SU-DHL-6 (cell line): ENCODE results near the gene ATP1B3.

Experiments used
- H2AFZ ChIP-seq: fragments of 200-600 bp; sonication (generic); 2 replicates; pipeline ENCODE4 v1.6.1; 2014; ENCODE audit warnings: low read depth, mild to moderate bottlenecking, moderate library complexity, mixed read lengths, antibody characterized with exemption, low read length; ENCODE audit not compliant: severe bottlenecking
- H3F3A ChIP-seq: fragments of 200-600 bp; shearing (Covaris generic); 2 replicates; pipeline ENCODE4 v1.6.0; 2016; ENCODE audit warnings: antibody characterized with exemption, mild to moderate bottlenecking; ENCODE audit not compliant: insufficient read depth
- H3K27ac ChIP-seq: fragments of 200-600 bp; sonication (generic); 2 replicates; pipeline ENCODE4 v1.5.1; 2016; ENCODE audit warnings: low read depth, mild to moderate bottlenecking, low read length, moderate library complexity, mixed read lengths
- H3K27me3 ChIP-seq: fragments of 200-600 bp; sonication (generic), shearing (Covaris generic); 2 replicates; pipeline ENCODE4 v1.6.0; 2014; ENCODE audit warnings: mild to moderate bottlenecking, low read length
- H3K36me3 ChIP-seq: fragments of 200-600 bp; sonication (generic); 2 replicates; pipeline ENCODE4 v1.6.1; 2014; ENCODE audit warnings: mild to moderate bottlenecking, low read length, mixed read lengths
- H3K4me2 ChIP-seq: fragments of 300-600, 200-600 bp; shearing (Covaris generic), sonication (generic); 2 replicates; pipeline ENCODE4 v1.6.0; 2014; ENCODE audit warnings: low read length, low read depth, mild to moderate bottlenecking; ENCODE audit not compliant: poor library complexity, severe bottlenecking
- H3K4me3 ChIP-seq: fragments of 200-600 bp; sonication (generic); 2 replicates; pipeline ENCODE4 v1.5.1; 2014; ENCODE audit warnings: antibody characterized with exemption, low read length, mild to moderate bottlenecking, mixed read lengths; ENCODE audit not compliant: insufficient read depth, poor library complexity, severe bottlenecking
- H3K79me2 ChIP-seq: fragments of 200-600 bp; sonication (generic); 2 replicates; pipeline ENCODE4 v1.6.1; 2014; ENCODE audit warnings: mild to moderate bottlenecking, low read length, moderate library complexity; ENCODE audit not compliant: insufficient read depth
- H3K9ac ChIP-seq: fragments of 200-600 bp; sonication (generic); 2 replicates; pipeline ENCODE4 v1.7.0; 2014; ENCODE audit warnings: mild to moderate bottlenecking, low read length
- H3K9me2 ChIP-seq: fragments of 200-600 bp; sonication (generic); replicated peaks from 2 replicates; pipeline ENCODE4 v1.6.1; 2014; ENCODE audit warnings: low read length; ENCODE audit not compliant: insufficient read depth
- H3K9me3 ChIP-seq: fragments of 200-600 bp; sonication (generic); 2 replicates; pipeline ENCODE4 v1.6.1; 2014; ENCODE audit warnings: low read length, mixed read lengths; ENCODE audit not compliant: insufficient read depth
- H4K20me1 ChIP-seq: fragments of 200-600 bp; sonication (generic); 2 replicates; pipeline ENCODE4 v1.6.1; 2014; ENCODE audit warnings: low read depth, mild to moderate bottlenecking, antibody characterized with exemption, low read length, moderate library complexity, mixed read lengths
- EZH2phosphoT487 ChIP-seq: fragments of 200-600 bp; sonication (generic), shearing (Covaris generic); conservative IDR thresholded peaks from 2 replicates; pipeline ENCODE4 v1.6.1; 2018; ENCODE audit warnings: mild to moderate bottlenecking, antibody characterized with exemption, low read length, moderate library complexity, mixed read lengths
- TF ChIP-seq, protein P1 (sequence below): fragments of 200-600 bp; sonication (generic); IDR thresholded peaks from one replicate; pipeline ENCODE4 v1.5.1; 2017; ENCODE audit warnings: antibody characterized with exemption, mild to moderate bottlenecking, low read length, moderate library complexity; ENCODE audit not compliant: insufficient read depth, poor library complexity, severe bottlenecking

The ATP1B3 gene

DNA sequence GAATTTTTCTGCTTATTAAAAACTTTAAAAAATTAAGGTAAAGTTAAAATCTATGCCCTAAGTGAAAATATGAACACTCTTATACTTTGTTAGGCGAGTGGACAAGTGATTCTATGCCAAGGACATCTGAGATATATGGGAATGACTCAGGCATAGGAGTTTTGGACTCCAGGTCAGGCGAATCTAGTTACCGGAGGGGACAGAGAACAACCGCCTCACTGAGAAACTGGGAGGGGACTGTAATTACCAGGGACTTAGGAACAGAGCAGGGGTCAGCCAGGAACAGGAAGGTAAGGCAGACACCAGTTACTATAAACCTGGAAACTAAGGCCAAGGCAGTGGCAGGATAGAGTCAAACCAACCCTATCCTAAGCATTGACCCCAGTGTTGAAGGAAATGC lies 16.8 kb upstream of the ATP1B3 start:
- H3K27me3 ChIP-seq = no peaks in the 10 kb centered on the region
- no peak overlapping the region for H2AFZ ChIP-seq
- H3F3A ChIP-seq = no peaks in the 10 kb centered on the region
- no peak overlapping the region for H3K4me2 ChIP-seq
- H3K9me2 ChIP-seq = no peaks in the 10 kb centered on the region
- H3K4me3 ChIP-seq = no peak overlapping the region
- no peak overlapping the region for H3K27ac ChIP-seq
- TF ChIP-seq EZH2phosphoT487 = no peak
- TF ChIP-seq, protein P1, sequence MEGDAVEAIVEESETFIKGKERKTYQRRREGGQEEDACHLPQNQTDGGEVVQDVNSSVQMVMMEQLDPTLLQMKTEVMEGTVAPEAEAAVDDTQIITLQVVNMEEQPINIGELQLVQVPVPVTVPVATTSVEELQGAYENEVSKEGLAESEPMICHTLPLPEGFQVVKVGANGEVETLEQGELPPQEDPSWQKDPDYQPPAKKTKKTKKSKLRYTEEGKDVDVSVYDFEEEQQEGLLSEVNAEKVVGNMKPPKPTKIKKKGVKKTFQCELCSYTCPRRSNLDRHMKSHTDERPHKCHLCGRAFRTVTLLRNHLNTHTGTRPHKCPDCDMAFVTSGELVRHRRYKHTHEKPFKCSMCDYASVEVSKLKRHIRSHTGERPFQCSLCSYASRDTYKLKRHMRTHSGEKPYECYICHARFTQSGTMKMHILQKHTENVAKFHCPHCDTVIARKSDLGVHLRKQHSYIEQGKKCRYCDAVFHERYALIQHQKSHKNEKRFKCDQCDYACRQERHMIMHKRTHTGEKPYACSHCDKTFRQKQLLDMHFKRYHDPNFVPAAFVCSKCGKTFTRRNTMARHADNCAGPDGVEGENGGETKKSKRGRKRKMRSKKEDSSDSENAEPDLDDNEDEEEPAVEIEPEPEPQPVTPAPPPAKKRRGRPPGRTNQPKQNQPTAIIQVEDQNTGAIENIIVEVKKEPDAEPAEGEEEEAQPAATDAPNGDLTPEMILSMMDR = no peak
- no peaks in the 10 kb centered on the region for H3K36me3 ChIP-seq
- no peak overlapping the region for H3K9ac ChIP-seq
- no peaks in the 10 kb centered on the region for H4K20me1 ChIP-seq
- H3K9me3 ChIP-seq = no peaks in the 10 kb centered on the region
- H3K79me2 ChIP-seq = no peaks in the 10 kb centered on the region

DNA sequence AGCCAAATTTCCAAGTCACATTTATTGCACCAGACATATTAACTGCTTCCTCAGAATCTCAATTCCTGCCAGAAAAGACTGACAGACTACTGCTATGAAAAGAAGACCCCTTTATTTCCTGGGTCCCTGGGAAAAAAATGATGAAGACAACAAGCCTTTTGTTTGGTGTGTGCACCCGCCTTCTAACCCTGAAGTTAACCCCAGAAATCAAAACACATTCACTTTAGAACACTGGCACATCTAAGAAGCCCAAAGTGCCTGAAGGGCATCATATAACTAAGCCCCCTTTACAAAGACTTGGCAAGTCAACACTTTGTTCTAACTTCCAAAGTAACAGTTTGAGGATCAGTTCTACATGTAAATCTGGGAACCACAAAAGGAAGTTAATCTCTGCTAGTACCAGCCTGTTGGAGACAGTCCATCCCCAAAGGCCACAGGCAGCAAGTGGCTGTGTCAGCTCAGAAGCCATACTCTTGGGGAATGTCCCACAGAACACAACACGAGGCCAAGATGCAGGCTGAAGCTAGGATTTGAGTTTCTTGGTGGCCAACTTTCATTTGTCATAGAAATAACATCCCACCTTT lies 16.3 kb upstream of the ATP1B3 start:
- Histone ChIP-seq H3K79me2 (no peaks in the 10 kb centered on the region), H3F3A (no peaks in the 10 kb centered on the region), H3K4me3 (no peak overlapping the region), H3K9me2 (no peaks in the 10 kb centered on the region), H3K27me3 (no peaks in the 10 kb centered on the region), H4K20me1 (no peaks in the 10 kb centered on the region), H3K4me2 (no peak overlapping the region), H3K27ac (no peak overlapping the region), H3K9ac (no peak overlapping the region), H3K36me3 (no peaks in the 10 kb centered on the region), H2AFZ (no peak overlapping the region), H3K9me3 (no peaks in the 10 kb centered on the region)
- no peak for TF ChIP-seq EZH2phosphoT487
- TF ChIP-seq, protein P1 = no peak

DNA sequence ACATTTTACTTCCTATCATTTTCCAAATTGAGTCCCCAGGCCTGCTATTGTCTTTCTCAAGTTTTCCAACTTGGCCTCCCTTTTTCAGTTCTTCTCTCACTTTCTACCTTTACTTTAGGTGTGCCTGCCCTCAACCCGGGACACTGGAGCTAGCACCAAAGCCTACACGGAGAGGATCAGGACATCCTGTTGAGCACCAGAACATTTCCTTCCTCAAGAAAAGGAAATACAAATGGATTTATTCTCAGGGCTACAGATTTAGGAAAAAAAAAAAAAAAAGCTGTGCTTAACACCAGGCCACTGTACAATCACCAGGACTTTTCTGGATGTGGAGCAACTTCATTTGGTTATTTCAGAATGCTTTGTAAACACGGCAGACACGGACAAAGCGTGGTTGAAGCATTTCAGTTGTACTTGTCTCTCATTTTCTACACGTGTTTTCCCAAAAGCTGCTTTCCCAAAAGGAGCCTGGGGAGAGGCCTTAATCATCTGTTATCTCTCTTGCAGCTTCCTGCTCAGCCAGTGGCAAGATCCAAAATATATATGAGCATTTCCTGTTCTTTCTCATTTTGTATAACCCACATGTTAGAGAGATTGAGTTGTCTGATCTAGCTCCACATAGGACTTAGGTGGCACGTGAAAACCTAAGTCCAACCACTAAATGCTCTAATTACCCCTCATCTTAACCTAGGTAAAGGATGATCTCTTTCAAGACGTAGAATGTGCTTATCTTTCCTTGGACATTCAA lies 15.5 kb upstream of the ATP1B3 start:
- H3K9me2 ChIP-seq = no peaks in the 10 kb centered on the region
- H3K27ac ChIP-seq = no peak overlapping the region
- no peak overlapping the region for H2AFZ ChIP-seq
- H3K9me3 ChIP-seq = no peaks in the 10 kb centered on the region
- TF ChIP-seq, protein P1 = no peak
- no peak for TF ChIP-seq EZH2phosphoT487
- no peaks in the 10 kb centered on the region for H3K27me3 ChIP-seq
- H3F3A ChIP-seq = no peaks in the 10 kb centered on the region
- no peak overlapping the region for H3K9ac ChIP-seq
- no peaks in the 10 kb centered on the region for H3K36me3 ChIP-seq
- no peak overlapping the region for H3K4me3 ChIP-seq
- no peaks in the 10 kb centered on the region for H3K79me2 ChIP-seq
- H3K4me2 ChIP-seq = no peak overlapping the region
- no peaks in the 10 kb centered on the region for H4K20me1 ChIP-seq
